Endodermal cell (in vitro differentiated cells): ENCODE data around the gene KCP. TPM values are rescaled to one million over a fixed set of nuclear protein-coding genes. Genes with fewer than 3 reads are reported as not detected.

Experiments used
- DNase-seq: peaks from one replicate; pipeline ENCODE4 v3.0.0-alpha.2; 2017
- H3K27ac ChIP-seq: 2 replicates; pipeline ENCODE4 v1.5.1; 2013; ENCODE audit warnings: mild to moderate bottlenecking, low read depth, low read length, moderate library complexity
- H3K27me3 ChIP-seq: 2 replicates; pipeline ENCODE4 v1.6.1; 2013; ENCODE audit warnings: mild to moderate bottlenecking, low read length, moderate library complexity; ENCODE audit not compliant: insufficient read depth, control insufficient read depth, poor library complexity, severe bottlenecking
- H3K36me3 ChIP-seq: 2 replicates; pipeline ENCODE4 v1.7.0; 2013; ENCODE audit warnings: mild to moderate bottlenecking, low read length, moderate library complexity; ENCODE audit not compliant: control insufficient read depth, insufficient read depth
- H3K4me1 ChIP-seq: one replicate; pipeline ENCODE4 v1.7.0; 2013; ENCODE audit warnings: low read length; ENCODE audit not compliant: control insufficient read depth, insufficient read depth
- H3K4me3 ChIP-seq: 2 replicates; pipeline ENCODE4 v1.5.1; 2013; ENCODE audit warnings: mild to moderate bottlenecking, low read length, moderate library complexity
- H3K9ac ChIP-seq: 2 replicates; pipeline ENCODE4 v1.6.1; 2013; ENCODE audit warnings: mild to moderate bottlenecking, low read length, moderate library complexity; ENCODE audit not compliant: poor library complexity, severe bottlenecking; ENCODE audit errors: extremely low read depth
- H3K9me3 ChIP-seq: 2 replicates; pipeline ENCODE4 v1.6.1; 2013; ENCODE audit warnings: mild to moderate bottlenecking, low read length, moderate library complexity; ENCODE audit not compliant: control insufficient read depth
- H3K27ac Mint-ChIP-seq: 2 replicates; pipeline ENCODE4 v1.8.0; 2020; ENCODE audit warnings: mixed read lengths
- H3K27me3 Mint-ChIP-seq: 2 replicates; pipeline ENCODE4 v1.8.0; 2021; ENCODE audit warnings: mild to moderate bottlenecking, mixed read lengths; ENCODE audit not compliant: insufficient read depth
- H3K36me3 Mint-ChIP-seq: 2 replicates; pipeline ENCODE4 v1.8.0; 2020; ENCODE audit warnings: low read depth, mixed read lengths
- H3K4me1 Mint-ChIP-seq: 2 replicates; pipeline ENCODE4 v1.8.0; 2020; ENCODE audit warnings: mixed read lengths
- H3K4me3 Mint-ChIP-seq: 2 replicates; pipeline ENCODE4 v1.8.0; 2020; ENCODE audit warnings: mild to moderate bottlenecking, moderate library complexity, mixed read lengths
- H3K9me3 Mint-ChIP-seq: 2 replicates; pipeline ENCODE4 v1.8.0; 2020; ENCODE audit warnings: mild to moderate bottlenecking, mixed read lengths
- CTCF ChIP-seq: fragments of 200-600 bp; sonication (generic); conservative IDR thresholded peaks from 2 replicates; pipeline ENCODE4 v1.5.0; 2021; ENCODE audit warnings: antibody characterized with exemption, mild to moderate bottlenecking
- WGBS, 2 experiments: methylation state at CpG; one replicate each; pipeline versions ENCODE4 v1.1.5 to v1.1.7; 2013; ENCODE audit warnings: missing lambda C conversion rate in 2 of 2, mixed read lengths in 1 of 2; ENCODE audit not compliant: insufficient coverage in 1 of 2, insufficient read length in 1 of 2; 5-methylcytosine and 5-hydroxymethylcytosine counted together
- total RNA-seq, 2 donors: library from RNA; stranded (reverse); fragmentation: NEBNext Ultra II Directional in 1 of 2; extraction: Animal tissue kit (Norgen Biotek cat#: 25700) in 1 of 2; gene quantifications; 2 replicates in 1 of 2; 3 replicates in 1 of 2; pipeline ENCODE4 v1.2.1, GENCODE V29; 2021

KCP gene
- total RNA-seq, 2 donors from 2014 or later = 21.1 to 33.3 TPM

DNA sequence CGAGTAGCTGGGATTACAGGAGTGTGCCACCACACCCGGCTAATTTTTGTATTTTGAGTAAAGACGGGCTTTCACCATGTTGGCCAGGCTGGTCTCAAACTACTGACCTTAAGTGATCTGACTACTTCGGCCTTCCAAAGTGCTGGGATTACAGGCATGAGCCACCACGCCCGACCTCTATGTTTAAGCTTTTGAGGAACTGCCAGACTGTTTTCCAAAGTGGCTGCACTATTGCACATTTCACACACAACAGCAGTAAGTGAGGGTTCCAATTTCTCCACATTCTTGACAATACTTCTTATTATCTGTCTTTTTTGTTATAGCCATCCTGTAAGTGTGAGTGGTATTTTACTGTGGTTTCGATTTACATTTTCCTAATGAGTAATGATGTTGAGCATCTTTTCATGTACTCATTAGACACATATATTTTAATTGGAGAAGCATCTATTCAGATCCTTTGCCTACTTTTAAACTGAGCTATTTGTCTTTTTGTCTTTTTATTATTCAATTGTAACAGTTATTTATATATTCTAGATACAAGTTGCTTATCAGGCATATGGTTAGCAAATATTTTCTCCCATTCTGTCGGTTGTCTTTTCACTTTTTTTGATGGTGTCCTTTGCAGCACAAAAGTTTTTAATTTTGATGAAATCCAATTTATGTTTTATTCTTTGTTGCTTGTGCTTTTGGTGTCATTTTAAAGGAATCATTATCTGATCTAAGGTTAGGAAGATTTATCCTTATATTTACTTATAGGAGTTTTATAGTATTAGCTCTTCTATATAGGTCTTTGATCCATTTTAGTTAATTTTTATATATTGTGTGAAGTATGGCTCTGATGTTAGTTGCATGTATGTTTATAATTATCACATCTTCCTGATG, 14.4 kb upstream of the KCP start:
- Histone ChIP-seq H3K27ac (no peak overlapping the region), H3K4me3 (no peak overlapping the region), H3K36me3 (no peaks in the 10 kb centered on the region), H3K27me3 (peaks cover 2% of the 10 kb centered on the region), H3K9ac (no peak overlapping the region), H3K4me1 (peaks cover 4% of the 10 kb centered on the region), H3K9me3 (no peaks in the 10 kb centered on the region)
- Mint-ChIP-seq H3K36me3 (no peaks in the 10 kb centered on the region), H3K27me3 (peaks cover 11% of the 10 kb centered on the region), H3K9me3 (peaks cover 4% of the 10 kb centered on the region), H3K27ac (no peak overlapping the region), H3K4me1 (peaks cover 13% of the 10 kb centered on the region), H3K4me3 (no peak overlapping the region)
- 64 to 65% methylated on average over 6 to 7 of the region's 8 CpGs for WGBS, 2 experiments
- no peak for TF ChIP-seq CTCF
- DNase-seq = no peak

- Mint-ChIP-seq H3K36me3 (no peaks in the 10 kb centered on the region), H3K4me1 (peaks cover 13% of the 10 kb centered on the region), H3K4me3 (no peak overlapping the region), H3K27ac (no peak overlapping the region), H3K9me3 (peaks cover 2% of the 10 kb centered on the region), H3K27me3 (peaks cover 24% of the 10 kb centered on the region)
- Histone ChIP-seq H3K9ac (no peak overlapping the region), H3K4me3 (no peak overlapping the region), H3K9me3 (no peaks in the 10 kb centered on the region), H3K4me1 (peaks cover 4% of the 10 kb centered on the region), H3K27ac (no peak overlapping the region), H3K36me3 (no peaks in the 10 kb centered on the region), H3K27me3 (peaks cover 11% of the 10 kb centered on the region)
- DNase-seq = peak; percentile 36
- WGBS, 2 experiments = 86 to 96% methylated on average over 2 to 5 of the region's 5 CpGs
- no peak for TF ChIP-seq CTCF
Measured at GRCh38 chr7:128923411-128923800, 12.9 kb upstream of the KCP start.

- no peak overlapping the region for H3K27ac ChIP-seq
- DNase-seq = peak; percentile 47
- H3K4me1 ChIP-seq = peaks cover 4% of the 10 kb centered on the region
- no peaks in the 10 kb centered on the region for H3K36me3 ChIP-seq
- H3K9me3 ChIP-seq = no peaks in the 10 kb centered on the region
- no peak overlapping the region for H3K4me3 ChIP-seq
- H3K9me3 Mint-ChIP-seq = no peaks in the 10 kb centered on the region
- TF ChIP-seq CTCF = no peak
- H3K9ac ChIP-seq = no peak overlapping the region
- H3K4me1 Mint-ChIP-seq = peaks cover 13% of the 10 kb centered on the region
- 90% methylated on average over 13 to 16 of the region's 16 CpGs for WGBS, 2 experiments
- H3K27me3 Mint-ChIP-seq = peaks cover 27% of the 10 kb centered on the region
- H3K36me3 Mint-ChIP-seq = no peaks in the 10 kb centered on the region
- H3K4me3 Mint-ChIP-seq = no peak overlapping the region
- H3K27ac Mint-ChIP-seq = no peak overlapping the region
- H3K27me3 ChIP-seq = peaks cover 11% of the 10 kb centered on the region
Measured at GRCh38 chr7:128922496-128923410, 12.2 kb upstream of the KCP start.
